Stimulated activated CD4-positive, alpha-beta T cell treated with anti-CD3 and anti-CD28 coated beads, Interleukin-1b, Interleukin-23, amount 100 ng/mL, for 48 hours (primary cell): Measurements from ENCODE around the gene MC2R.

ENCODE experiments used
- DNase-seq: peaks from one replicate; pipeline ENCODE4 v3.0.0-alpha.2; 2020

Gene MC2R

GRCh38 chr18:13915391-13915790 lies at the start of gene MC2R:
MC2R (minus strand) TSS chr18:13915536; CDS start chr18:13885518, 30,018 bp downstream.
- no peak for DNase-seq

GRCh38 chr18:13945811-13946210 lies 30.5 kb upstream of the MC2R start:
- DNase-seq, result no peak

DNA sequence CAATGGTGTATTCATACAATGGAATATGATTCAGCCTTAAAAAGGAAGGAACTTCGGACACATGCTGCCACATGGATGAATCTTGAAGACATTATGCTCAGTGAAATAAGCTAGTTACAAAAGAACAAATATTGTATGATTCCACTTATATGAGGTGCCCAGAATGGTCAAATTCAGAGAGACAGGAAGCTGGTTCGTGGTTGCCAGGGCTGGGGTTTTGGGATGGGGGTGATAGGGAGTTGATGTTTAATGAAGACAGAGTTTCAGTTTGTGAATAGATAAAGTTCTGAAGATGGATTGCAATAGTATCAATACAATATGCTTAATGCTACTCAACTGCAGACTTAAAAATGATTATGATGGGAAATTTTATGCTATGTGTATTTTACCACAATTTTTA lies 28.0 kb upstream of the MC2R start:
- no peak for DNase-seq

GRCh38 chr18:13940326-13940725 lies 25.0 kb upstream of the MC2R start:
- no peak for DNase-seq

DNA sequence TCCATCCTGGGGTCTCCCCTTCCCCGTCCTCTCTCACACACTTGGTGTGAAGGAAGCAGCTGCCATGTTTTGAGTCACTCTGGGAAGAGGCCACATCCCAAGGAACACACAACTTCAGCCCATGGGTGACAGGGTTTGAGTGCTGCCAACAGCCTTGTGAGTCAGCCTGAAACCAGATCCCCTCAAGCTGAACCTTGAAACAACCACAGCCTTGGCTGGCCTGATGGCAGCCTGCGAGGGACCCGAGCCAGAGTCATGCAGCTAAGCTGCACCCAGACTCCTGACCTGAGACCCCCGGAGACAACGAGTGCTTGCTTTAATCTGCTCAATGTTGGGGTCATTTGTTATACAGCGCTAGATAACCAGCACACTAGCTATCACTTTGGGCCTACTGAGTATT lies 19.3 kb upstream of the MC2R start:
- DNase-seq, result no peak

DNA sequence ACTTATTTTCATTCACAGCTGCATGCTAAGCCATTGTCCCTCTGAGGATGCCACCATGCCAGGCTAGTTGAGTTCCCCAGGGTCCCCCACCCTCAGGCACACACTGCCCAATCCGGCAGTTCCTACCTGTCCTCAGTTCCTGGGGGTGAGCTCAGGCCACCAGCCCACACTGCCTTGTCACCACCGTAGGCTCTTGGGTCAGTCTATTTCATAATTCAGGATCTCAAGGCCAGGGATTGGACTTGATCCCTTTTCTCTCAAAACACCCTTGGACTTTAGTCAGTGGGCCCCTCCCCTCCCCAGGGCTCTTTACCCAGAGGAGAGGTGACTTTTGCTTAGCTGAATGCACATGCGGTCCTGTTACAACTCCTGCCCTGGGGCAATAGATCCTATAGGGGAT lies 18.7 kb upstream of the MC2R start:
- DNase-seq, result no peak

- DNase-seq, result no peak
These were observed 17.1 kb upstream of the MC2R start for GRCh38 chr18:13932285-13933025.

- no peak for DNase-seq
These were observed 15.6 kb upstream of the MC2R start for GRCh38 chr18:13930964-13931363.

DNA sequence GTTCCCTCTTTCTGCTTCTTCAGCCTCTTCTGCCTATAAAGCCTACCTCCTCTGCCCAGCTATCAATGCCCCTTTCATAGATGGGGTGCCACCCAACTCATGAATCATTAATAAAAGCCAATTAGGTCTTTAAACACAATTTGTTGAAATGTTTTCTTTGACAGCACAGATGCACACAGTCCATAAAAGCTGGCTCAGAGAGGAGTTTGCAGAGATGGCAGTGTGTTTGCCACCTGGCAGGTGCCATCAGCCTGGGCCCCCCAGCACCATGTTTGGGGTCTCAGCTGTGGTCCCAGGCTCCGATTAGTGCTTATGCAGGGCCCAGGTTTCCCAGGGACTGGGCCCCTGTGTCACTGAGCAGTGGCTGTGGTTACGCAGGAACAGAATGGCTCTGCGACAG lies 7.9 kb upstream of the MC2R start:
- DNase-seq, result no peak

DNA sequence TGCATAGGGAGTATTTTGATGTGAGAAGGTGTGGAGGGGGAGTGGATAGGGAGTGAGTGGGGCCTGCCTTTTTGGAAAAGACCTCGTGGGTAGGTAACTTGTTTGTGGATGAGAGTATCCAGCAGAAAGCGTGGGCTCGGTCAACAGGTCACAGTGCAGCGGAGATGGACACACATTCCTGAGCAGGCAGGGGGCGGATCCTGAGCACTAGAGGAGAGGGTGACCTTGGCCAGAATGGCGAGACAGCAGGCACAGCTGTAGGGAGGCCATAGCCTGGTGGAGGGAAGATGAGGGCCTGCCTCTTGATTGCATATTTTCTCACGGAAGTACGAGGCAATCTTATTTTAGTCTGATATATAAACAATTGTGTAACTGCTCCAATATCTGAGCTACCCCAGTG lies 3.6 kb upstream of the MC2R start:
- no peak for DNase-seq

GRCh38 chr18:13917401-13917800 lies 2.1 kb upstream of the MC2R start:
- no peak for DNase-seq

- no peak for DNase-seq
These were observed 1.2 kb upstream of the MC2R start for GRCh38 chr18:13916559-13916958.

GRCh38 chr18:13915995-13916431 lies 677 bp upstream of the MC2R start:
- no peak for DNase-seq

GRCh38 chr18:13914756-13915155 lies 580 bp downstream of the MC2R start:
- DNase-seq, result no peak

GRCh38 chr18:13914170-13914569 lies 1.2 kb downstream of the MC2R start:
- no peak for DNase-seq

GRCh38 chr18:13913205-13913604 lies 2.1 kb downstream of the MC2R start:
- no peak for DNase-seq

DNA sequence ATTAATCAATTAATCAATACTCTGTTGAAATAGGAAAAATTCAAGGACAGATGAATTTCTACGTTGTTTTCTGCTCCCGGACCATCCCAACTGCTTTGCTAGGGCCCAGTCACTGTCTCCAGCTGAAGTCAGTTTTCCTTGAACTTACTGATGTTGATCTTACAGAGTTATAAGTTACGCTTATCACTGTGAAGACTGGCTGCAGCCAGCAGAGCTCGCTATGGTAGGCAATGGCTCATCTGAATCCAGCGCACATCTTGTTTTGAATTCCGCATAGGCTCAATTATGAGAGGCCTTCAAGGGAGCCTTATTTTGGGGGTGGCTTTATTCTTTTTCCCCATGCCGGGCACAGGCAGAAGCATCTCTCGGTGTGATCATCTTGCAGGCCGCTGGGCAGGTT lies 2.7 kb downstream of the MC2R start:
- DNase-seq, result no peak

DNA sequence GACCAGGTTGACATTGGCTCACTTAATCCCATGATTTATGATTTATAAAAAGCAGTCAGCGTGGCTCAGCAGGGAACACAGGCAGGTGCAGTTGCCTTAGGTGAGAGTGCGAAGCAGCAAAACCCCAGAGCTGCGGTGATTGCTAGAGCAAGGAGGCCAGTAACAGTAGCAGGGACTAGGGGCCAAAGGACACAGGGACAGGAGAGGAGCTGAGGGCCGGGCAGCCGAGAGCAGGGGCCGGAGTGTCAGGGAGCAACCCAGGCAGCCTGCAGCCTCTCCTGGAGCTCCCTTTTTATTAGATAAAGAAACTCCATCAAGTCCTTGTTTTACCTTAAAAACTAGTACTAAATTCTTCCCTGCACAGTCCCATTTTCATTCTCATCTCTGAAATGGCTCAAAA lies 4.3 kb downstream of the MC2R start:
- DNase-seq, result no peak

- no peak for DNase-seq
These were observed 4.8 kb downstream of the MC2R start for GRCh38 chr18:13910501-13910900.

GRCh38 chr18:13909141-13909940 lies 6.0 kb downstream of the MC2R start:
- no peak for DNase-seq

DNA sequence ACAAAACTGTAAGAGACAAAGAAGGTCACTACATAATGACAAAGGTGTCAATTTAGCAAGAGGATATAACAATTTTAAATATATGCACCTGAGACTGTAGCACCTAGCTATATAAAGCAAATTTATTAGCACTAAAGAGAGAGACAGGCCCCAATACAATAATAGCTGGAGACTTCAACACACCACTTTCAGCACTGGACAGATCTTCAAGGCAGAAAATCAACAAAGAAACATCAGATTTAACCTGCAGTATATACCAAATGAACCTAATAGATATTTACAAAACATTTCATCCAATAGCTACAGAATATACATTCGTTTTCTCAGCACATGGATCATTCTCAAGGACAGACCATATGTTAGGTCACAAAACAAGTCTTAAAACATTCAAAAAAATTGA lies 14.7 kb downstream of the MC2R start:
- DNase-seq, result no peak

DNA sequence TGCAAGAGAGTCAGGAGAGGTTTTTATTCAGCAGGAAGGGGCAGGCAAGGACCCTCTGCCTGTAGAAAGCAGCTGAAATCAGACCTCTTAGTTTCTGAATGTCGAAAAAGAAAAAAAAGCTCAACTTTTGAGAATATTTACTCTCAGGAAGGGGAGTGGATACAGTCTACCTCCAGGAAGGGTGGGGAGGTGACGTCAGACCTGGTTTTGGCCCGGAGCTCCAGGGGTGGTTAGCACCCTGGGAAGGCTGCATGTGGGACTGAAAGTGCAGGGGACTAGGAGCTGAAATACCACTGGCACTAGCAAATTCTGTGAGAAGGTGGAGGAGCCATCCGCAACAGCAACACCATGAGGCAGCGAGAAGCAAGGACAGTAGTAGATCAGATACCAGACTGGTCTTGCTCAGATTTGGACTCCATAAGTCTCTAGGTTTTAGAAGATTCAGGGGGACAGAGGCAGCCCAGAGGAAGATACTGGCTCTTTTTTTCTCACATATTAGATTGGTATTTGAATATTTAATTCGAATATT lies 19.8 kb downstream of the MC2R start:
- no peak for DNase-seq

- no peak for DNase-seq
These were observed 20.8 kb downstream of the MC2R start for GRCh38 chr18:13894531-13894930.

GRCh38 chr18:13893418-13893760 lies 21.9 kb downstream of the MC2R start:
- DNase-seq, result no peak
